Thymus (tissue), 11 donors: Measurements from ENCODE around the gene SDHA. TPM values are rescaled to one million over a fixed set of nuclear protein-coding genes. Genes with fewer than 3 reads are reported as not detected.

ENCODE experiments used
- DNase-seq, 9 donors: peaks; one replicate each; pipeline ENCODE4 v3.0.0-alpha.2; 2013; ENCODE audit warnings: low spot score in 9 of 9, low read depth in 6 of 9, missing footprints in 1 of 9
- H3K27ac ChIP-seq, 2 donors: one replicate each; pipeline ENCODE4 v1.5.1; 2013; ENCODE audit warnings: control low read depth in 1 of 2, low read depth in 1 of 2, low read length in 1 of 2, mild to moderate bottlenecking in 1 of 2, moderate library complexity in 1 of 2
- H3K27me3 ChIP-seq, 2 donors: one replicate each; pipeline ENCODE4 v1.5.1; 2013; ENCODE audit warnings: low read length in 1 of 2; ENCODE audit not compliant: control insufficient read depth in 2 of 2, insufficient read depth in 1 of 2
- H3K36me3 ChIP-seq, 2 donors: one replicate each; pipeline ENCODE4 v1.5.1; 2013; ENCODE audit warnings: low read length in 1 of 2, mild to moderate bottlenecking in 1 of 2, moderate library complexity in 1 of 2; ENCODE audit not compliant: control insufficient read depth in 2 of 2, insufficient read depth in 2 of 2
- H3K4me1 ChIP-seq, 2 donors: one replicate each; pipeline ENCODE4 v1.5.1; 2013; ENCODE audit warnings: low read length in 2 of 2; ENCODE audit not compliant: control insufficient read depth in 2 of 2, insufficient read depth in 2 of 2
- H3K4me3 ChIP-seq, 2 donors: one replicate each; pipeline ENCODE4 v1.5.1; 2013; ENCODE audit warnings: low read length in 2 of 2, control low read depth in 1 of 2, mild to moderate bottlenecking in 1 of 2
- H3K9me3 ChIP-seq, 2 donors: one replicate each; pipeline ENCODE4 v1.5.1; 2013; ENCODE audit warnings: low read length in 1 of 2, mild to moderate bottlenecking in 1 of 2; ENCODE audit not compliant: control insufficient read depth in 2 of 2, insufficient read depth in 1 of 2
- WGBS: extraction: QIAGEN DNeasy Blood & Tissue Kit; methylation state at CpG from one replicate; pipeline ENCODE4 v1.1.7; 2013; 5-methylcytosine and 5-hydroxymethylcytosine counted together
- polyA plus RNA-seq: library from polyadenylated mRNA; stranded (reverse); fragments of 200-250 nt; gene quantifications from one replicate; pipeline ENCODE4 v1.2.3, GENCODE V29; 2013
- total RNA-seq: library from RNA; stranded (reverse); fragments of 120-200 nt; gene quantifications from one replicate; pipeline ENCODE4 v1.2.4, GENCODE V29; 2013
- donor health status: healthy.

SDHA gene
- total and polyA plus RNA-seq, 2 donors, result 71.7 to 77.5 TPM

DNA sequence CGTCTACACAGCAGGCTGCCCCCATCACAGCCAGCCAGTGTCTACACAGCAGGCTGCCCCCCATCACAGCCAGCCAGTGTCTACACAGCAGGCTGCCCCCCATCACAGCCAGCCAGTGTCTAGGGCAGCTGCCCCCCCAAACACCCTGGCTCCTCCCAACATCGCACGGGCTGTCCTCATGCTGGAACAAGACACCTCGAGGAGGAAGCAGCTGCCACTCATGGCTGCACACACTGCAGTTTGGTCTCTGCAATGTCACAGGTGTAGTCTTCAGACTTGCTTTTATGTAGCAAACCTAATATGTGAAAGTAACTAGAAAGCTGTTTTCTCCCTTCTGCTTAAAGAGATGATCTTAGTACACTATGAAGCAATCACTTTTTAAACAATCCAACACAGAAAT lies 17.1 kb upstream of the SDHA start:
- 25% methylated on average over 4 of the region's 4 CpGs for WGBS
- peaks cover 22 to 32% of the 10 kb centered on the region in 2 donors for H3K36me3 ChIP-seq
- no peak overlapping the region for H3K4me3 ChIP-seq
- H3K4me1 ChIP-seq, result peaks cover 8 to 27% of the 10 kb centered on the region in 2 donors
- peak in 8 of 9 donors; percentile 48 to 87 (median 62) for DNase-seq
- peak overlapping the region in 1 of 2 donors; percentile 77 for H3K27ac ChIP-seq
- H3K9me3 ChIP-seq, result peaks cover 0 to 4% of the 10 kb centered on the region in 2 donors
- H3K27me3 ChIP-seq, result no peaks in the 10 kb centered on the region

DNA sequence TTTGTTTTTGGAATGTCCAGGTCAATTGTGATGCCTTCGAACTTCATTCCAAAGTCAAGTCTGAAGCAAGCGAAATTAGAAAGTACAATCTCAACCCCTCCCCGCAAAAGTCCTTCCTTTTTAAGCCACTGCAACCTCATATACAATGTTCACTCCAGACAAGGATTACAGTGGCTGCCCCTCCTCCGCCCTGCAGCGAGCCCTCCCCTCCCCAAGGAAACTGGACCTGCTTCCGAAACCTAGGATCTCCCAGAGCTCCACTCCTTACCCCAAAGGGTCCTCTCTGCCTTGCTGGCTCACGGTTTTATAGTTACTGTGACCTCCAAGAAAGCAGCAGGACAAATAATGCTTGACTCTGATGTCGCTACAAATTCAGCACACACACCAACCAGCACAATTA lies 16.4 kb upstream of the SDHA start:
- WGBS, result 91% methylated on average over 8 of the region's 8 CpGs
- peaks cover 26 to 39% of the 10 kb centered on the region in 2 donors for H3K36me3 ChIP-seq

DNA sequence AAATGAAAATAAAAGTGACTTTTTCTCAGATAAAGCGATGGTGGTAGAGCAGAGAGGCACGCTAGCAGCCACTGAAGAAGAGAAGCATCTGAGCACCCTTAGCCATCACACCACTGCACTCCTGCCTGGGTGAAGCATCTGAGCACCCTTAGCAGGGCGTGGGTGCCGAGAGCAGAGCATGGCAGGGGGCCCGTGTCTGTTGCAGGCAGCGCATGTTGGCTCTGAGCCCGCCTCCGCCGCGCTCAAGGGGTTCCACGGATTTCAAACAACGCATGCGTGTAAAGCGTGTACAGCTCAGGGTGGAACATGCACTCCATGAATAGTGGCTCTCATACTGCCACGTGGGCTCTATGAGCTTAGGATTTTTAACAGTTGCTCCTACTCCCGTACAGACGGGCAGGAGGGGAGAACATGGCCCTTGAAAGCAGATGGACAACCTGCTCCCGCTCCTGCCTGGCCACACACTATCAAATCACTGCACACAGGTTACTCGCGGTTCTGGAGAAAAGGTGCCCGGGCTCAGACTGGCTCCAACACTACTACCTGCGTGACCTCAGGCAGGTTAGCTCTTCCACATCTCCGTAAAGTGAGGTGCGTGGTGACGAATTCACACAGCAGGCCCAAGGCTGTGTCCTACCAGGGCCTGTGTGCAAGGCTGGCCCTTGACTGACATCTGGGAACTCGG lies 14.7 kb upstream of the SDHA start:
- peaks cover 8 to 24% of the 10 kb centered on the region in 2 donors for H3K4me1 ChIP-seq
- H3K36me3 ChIP-seq, result peaks cover 38 to 54% of the 10 kb centered on the region in 2 donors
- WGBS, result 94% methylated on average over 26 of the region's 26 CpGs
- DNase-seq, result no peak
- H3K27me3 ChIP-seq, result no peaks in the 10 kb centered on the region
- no peak overlapping the region for H3K4me3 ChIP-seq
- peaks cover 0 to 4% of the 10 kb centered on the region in 2 donors for H3K9me3 ChIP-seq
- H3K27ac ChIP-seq, result no peak overlapping the region

More for the DNA sequence above, 16.4 kb upstream of the SDHA start:
- Histone ChIP-seq H3K4me3 (no peak overlapping the region), H3K27me3 (no peaks in the 10 kb centered on the region), H3K4me1 (peaks cover 8 to 24% of the 10 kb centered on the region in 2 donors), H3K9me3 (peaks cover 0 to 4% of the 10 kb centered on the region in 2 donors), H3K27ac (peak overlapping the region in 1 of 2 donors; percentile 77)
- DNase-seq, result no peak

DNA sequence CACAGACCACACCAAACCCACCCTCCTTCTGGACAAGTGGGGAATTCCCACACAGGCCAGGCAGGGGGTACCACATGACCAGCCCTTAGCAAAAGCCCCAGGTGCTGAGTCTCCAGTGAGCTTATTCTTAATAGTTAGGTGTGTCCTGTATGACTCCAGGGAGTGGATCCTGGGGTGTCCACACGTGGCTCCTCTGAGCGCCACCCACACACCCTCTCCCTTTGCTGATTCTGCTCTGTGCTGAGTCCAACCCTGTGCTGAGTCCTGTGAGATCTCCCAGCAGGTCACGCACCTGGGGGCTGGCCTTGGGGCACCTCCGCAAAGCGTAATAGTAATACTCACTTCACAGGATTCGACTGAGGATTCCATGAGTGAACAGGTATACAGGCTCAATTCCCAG lies 14.1 kb upstream of the SDHA start:
- peaks cover 8 to 24% of the 10 kb centered on the region in 2 donors for H3K4me1 ChIP-seq
- H3K27me3 ChIP-seq, result no peaks in the 10 kb centered on the region
- no peak for DNase-seq
- no peak overlapping the region for H3K4me3 ChIP-seq
- 82% methylated on average over 6 of the region's 6 CpGs for WGBS
- no peak overlapping the region for H3K27ac ChIP-seq
- peaks cover 38 to 51% of the 10 kb centered on the region in 2 donors for H3K36me3 ChIP-seq
- peaks cover 0 to 4% of the 10 kb centered on the region in 2 donors for H3K9me3 ChIP-seq

DNA sequence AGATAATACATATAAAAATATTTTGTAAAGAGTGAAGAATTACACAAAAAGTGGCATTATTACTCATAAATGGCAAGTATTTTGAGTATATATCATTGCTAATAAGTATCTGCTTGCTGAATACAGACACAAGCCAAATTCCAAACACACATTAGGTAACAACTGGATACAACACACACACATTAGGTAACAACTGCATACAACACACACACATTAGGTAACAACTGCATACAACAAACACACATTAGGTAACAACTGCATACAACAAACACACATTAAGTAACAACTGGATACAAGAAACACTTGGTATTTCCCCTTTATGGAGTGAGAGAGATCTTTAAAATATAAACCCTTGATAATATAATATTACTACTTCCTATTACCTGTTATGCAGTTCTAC lies 13.7 kb upstream of the SDHA start:
- Histone ChIP-seq H3K9me3 (peaks cover 0 to 4% of the 10 kb centered on the region in 2 donors), H3K36me3 (peaks cover 38 to 49% of the 10 kb centered on the region in 2 donors), H3K27ac (no peak overlapping the region), H3K27me3 (no peaks in the 10 kb centered on the region), H3K4me3 (no peak overlapping the region), H3K4me1 (peaks cover 8 to 24% of the 10 kb centered on the region in 2 donors)
- no peak for DNase-seq

DNA sequence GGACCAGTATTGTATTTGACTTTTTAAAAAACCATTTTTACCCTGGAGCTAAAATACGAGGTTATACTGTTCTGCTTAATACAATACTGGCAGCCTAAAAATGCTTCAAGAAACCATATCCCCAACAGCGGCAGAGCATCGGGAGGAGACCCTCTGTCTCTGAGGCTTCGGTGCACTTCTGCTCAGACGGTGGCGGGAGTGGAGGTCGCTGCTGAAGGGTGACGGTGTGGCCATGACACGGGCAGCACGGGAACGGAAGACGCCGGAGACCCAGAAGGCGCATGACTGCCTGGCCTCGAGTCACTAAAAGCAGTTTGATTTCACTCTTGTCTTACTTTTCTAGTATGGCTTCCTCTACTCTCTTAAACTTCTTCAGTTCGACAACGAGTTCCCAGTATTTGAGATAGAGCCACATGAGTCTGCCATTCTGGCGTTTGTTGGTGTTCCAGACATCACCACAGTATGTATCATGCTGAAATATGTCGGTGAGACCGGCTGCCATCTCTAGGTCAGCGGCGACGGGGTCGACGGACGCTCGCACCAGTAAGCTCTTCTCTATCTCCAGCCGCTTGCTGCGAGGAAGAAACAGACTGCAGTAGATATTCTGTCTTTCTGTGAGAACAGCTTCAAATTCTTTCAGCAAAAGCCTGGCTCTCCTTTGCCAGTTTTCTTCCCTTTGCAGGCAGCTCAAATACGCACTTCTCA lies 13.0 kb upstream of the SDHA start:
- H3K36me3 ChIP-seq, result peaks cover 38 to 49% of the 10 kb centered on the region in 2 donors
- H3K27me3 ChIP-seq, result no peaks in the 10 kb centered on the region
- H3K27ac ChIP-seq, result no peak overlapping the region
- no peak overlapping the region for H3K4me3 ChIP-seq
- peaks cover 0 to 4% of the 10 kb centered on the region in 2 donors for H3K9me3 ChIP-seq
- DNase-seq, result no peak
- 95% methylated on average over 30 of the region's 30 CpGs for WGBS
- peaks cover 8 to 21% of the 10 kb centered on the region in 2 donors for H3K4me1 ChIP-seq

DNA sequence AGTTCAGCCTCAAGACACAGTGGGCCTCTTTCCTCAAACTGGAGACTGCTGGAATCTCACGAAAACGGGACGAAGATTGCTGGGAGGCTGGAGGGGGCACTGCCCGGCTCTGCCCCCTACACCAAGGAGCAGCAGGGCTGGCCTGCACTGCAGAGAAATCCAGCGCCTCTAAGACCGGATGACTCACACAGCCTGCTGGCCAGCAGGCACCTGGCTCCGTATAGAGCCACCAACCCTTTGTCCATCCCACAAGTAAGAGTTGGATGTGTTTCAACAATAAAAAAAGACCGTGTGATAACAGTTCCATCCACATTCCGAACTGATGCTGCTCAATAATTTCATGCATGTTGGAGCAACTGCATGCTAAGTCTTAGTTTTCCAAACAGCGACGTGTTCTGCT lies 11.7 kb upstream of the SDHA start:
- H3K4me3 ChIP-seq, result no peak overlapping the region
- H3K9me3 ChIP-seq, result peaks cover 0 to 4% of the 10 kb centered on the region in 2 donors
- peaks cover 4 to 11% of the 10 kb centered on the region in 2 donors for H3K4me1 ChIP-seq
- H3K27ac ChIP-seq, result no peak overlapping the region
- 95% methylated on average over 11 of the region's 11 CpGs for WGBS
- DNase-seq, result no peak
- peaks cover 38 to 49% of the 10 kb centered on the region in 2 donors for H3K36me3 ChIP-seq
- no peaks in the 10 kb centered on the region for H3K27me3 ChIP-seq

DNA sequence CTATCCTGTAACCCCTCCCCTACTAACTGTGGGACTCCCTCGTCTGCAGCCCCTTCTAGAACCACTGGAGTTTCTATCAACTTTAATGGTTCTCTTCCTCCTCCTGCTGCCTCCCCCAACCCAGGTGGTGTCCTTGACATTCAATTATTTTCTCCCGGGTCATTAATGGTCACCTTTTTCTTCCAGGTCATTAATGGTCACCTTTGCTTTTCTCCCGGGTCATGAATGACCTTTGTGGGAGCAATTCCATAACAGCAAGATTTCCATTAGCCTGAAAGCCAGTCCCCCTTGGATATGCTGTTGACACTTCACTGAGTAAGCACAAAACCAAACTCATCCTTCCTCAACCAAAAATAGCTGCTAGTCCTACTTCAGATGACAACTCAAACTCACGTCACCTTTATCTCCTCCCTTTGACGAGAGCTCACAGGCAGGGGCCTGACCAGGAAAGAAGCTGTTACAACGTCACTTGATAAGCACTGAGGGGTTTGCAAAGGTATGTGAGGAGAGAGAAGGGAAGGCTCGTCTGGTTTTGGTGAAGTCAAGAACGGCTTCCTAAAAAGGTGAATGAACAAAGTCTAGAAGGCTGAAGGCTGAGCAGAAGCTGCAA lies 11.1 kb upstream of the SDHA start:
- Histone ChIP-seq H3K27ac (no peak overlapping the region), H3K4me3 (no peak overlapping the region), H3K4me1 (peaks cover under 1 to 4% of the 10 kb centered on the region in 2 donors), H3K9me3 (peaks cover 0 to 4% of the 10 kb centered on the region in 2 donors), H3K36me3 (peaks cover 38 to 49% of the 10 kb centered on the region in 2 donors), H3K27me3 (no peaks in the 10 kb centered on the region)
- 95% methylated on average over 8 of the region's 8 CpGs for WGBS
- DNase-seq, result no peak

DNA sequence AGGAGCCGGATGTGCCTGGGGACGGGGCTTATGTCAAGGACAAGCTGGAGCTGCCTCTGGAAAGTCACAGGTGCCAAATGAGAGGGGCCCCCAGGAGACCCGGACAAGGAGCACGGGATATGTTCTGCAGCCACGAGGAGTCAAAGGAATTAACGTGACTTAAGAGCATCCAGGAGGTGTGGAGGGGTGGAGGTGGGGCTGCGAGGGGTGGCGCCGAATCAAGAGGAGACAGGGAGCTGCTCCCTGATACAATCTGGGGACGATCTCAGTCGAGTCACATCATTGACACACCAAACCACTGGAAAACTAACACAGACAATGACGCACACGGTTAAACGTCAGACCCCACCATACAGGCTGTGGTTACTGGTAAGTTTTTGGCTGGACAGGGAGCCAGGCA lies 10.5 kb upstream of the SDHA start:
- DNase-seq, result no peak
- Histone ChIP-seq H3K4me1 (no peaks in the 10 kb centered on the region), H3K4me3 (no peak overlapping the region), H3K27ac (no peak overlapping the region), H3K27me3 (no peaks in the 10 kb centered on the region), H3K9me3 (peaks cover 0 to 4% of the 10 kb centered on the region in 2 donors), H3K36me3 (peaks cover 38 to 49% of the 10 kb centered on the region in 2 donors)
- 87% methylated on average over 14 of the region's 14 CpGs for WGBS
